Measurements from ENCODE around the gene KATNB1. TPM values are rescaled to one million over a fixed set of nuclear protein-coding genes. Genes with fewer than 3 reads are reported as not detected.

The KATNB1 gene
- total and polyA plus RNA-seq, 2 of the 8 experiments (the other 6 are each of a cell fraction or from before 2014, with no cell fraction given), result 50.2 to 60.4 TPM

- Histone ChIP-seq H3K4ac (replicated peaks; ENCODE audit: insufficient read length, low read depth, low read length) (no peak overlapping the region), H2AFZ (ENCODE audit: low read length) (no peak overlapping the region)
- POLR2A ChIA-PET (ENCODE audit: partially characterized antibody), result interaction anchor here (0.6 to 4.2 kb wide), 11 partner anchors 9 to 264 kb away, joined by 3 to 22 read pairs (median 3); partner anchors contain the start of genes USB1 and ZNF319
- TF ChIP-seq SIN3A (conservative IDR thresholded peaks at IDR 0.05 in 1 of 2, IDR thresholded peaks at IDR 0.05 in 1 of 2; ENCODE audit: low read depth in 1 of 2, low read length in 2 of 2) (0 out of 4 replicates have a peak, but pooled peaks of 1 of the 2 experiments have one; percentile 24), TAF1 (IDR thresholded peaks at IDR 0.05; ENCODE audit: low read depth, low read length) (0 out of 2 replicates have a peak, but pooled peaks have one; percentile 4), CTBP2 (IDR thresholded peaks at IDR 0.05; ENCODE audit: borderline replicate concordance, insufficient read depth, insufficient read length, low read length) (no peak), JUND (IDR thresholded peaks at IDR 0.05; ENCODE audit: low read length) (no peak), USF2 (IDR thresholded peaks at IDR 0.05; ENCODE audit: low read length) (peak; percentile 4; the same call in 1 of the 2 replicates)
Measured at GRCh38 chr16:57736419-57737351, 1.1 kb downstream of the KATNB1 start.

More at GRCh38 chr16:57736419-57737351, 1.1 kb downstream of the KATNB1 start:
- Histone ChIP-seq H3K79me1 (ENCODE audit: low read depth, low read length) (no peaks in the 10 kb centered on the region), H2BK120ac (replicated peaks; ENCODE audit: low read depth, low read length) (no peak overlapping the region), H3K14ac (ENCODE audit: insufficient read length) (no peak overlapping the region), H3K27ac (ENCODE audit: low read depth, low read length) (no peak overlapping the region), H2BK5ac (ENCODE audit: low read depth, low read length) (0 out of 2 replicates have a peak overlapping the region, but pooled peaks have one; percentile 52), H2BK15ac (ENCODE audit: low read length) (no peak overlapping the region), H3K9ac (replicated peaks in 1 of 4; ENCODE audit: extremely low read depth in 1 of 4, low read depth in 3 of 4, low read length in 3 of 4) (peak overlapping the region in 3 of 4 experiments; percentile 35 to 56 (median 38); a peak in 5 of 7 replicates), H3K4me2 (ENCODE audit: insufficient read depth in 1 of 2, low read depth in 2 of 2, low read length in 2 of 2) (peak overlapping the region; percentile 78 to 95), H3K23me2 (ENCODE audit: low read depth, low read length) (peaks cover 13% of the 10 kb centered on the region; the same call in 1 of the 2 replicates), H3K27me3 (replicated peaks in 1 of 4; ENCODE audit: control insufficient read depth in 3 of 4, extremely low read depth in 1 of 4, insufficient read depth in 3 of 4, low read length in 3 of 4) (no peaks in the 10 kb centered on the region), H4K8ac (ENCODE audit: extremely low read depth, insufficient read depth, low read length) (no peak overlapping the region; the same call in 1 of the 2 replicates), H3K18ac (ENCODE audit: extremely low read depth, low read length) (no peak overlapping the region; the same call in 1 of the 2 replicates), H3K4me3 (ENCODE audit: extremely low read depth in 1 of 4, insufficient read depth in 2 of 4, low read depth in 3 of 4, low read length in 4 of 4) (peak overlapping the region; percentile 68 to 87 (median 75)), H3K56ac (replicated peaks; ENCODE audit: insufficient read length, low read depth, low read length) (no peak overlapping the region), H4K5ac (ENCODE audit: insufficient read length, low read depth, low read length) (no peak overlapping the region), H2AK5ac (ENCODE audit: low read depth, low read length) (no peak overlapping the region), H3K23ac (ENCODE audit: insufficient read length) (no peak overlapping the region), H4K20me1 (replicated peaks in 1 of 2; ENCODE audit: control insufficient read depth in 1 of 2, insufficient read depth in 2 of 2, low read length in 2 of 2) (peaks cover 0 to 5% of the 10 kb centered on the region in 2 experiments), H3K4me1 (replicated peaks in 1 of 4; ENCODE audit: control insufficient read depth in 3 of 4, insufficient read depth in 4 of 4, low read length in 3 of 4) (peaks cover 0 to 15% (median 4%) of the 10 kb centered on the region in 4 experiments; a peak in 6 of 7 replicates), H2BK12ac (ENCODE audit: low read depth, low read length) (no peak overlapping the region), H3K36me3 (ENCODE audit: control insufficient read depth in 2 of 4, insufficient read depth in 4 of 4, low read length in 3 of 4) (peaks cover 0 to 5% (median 0%) of the 10 kb centered on the region in 4 experiments; a peak in 3 of 8 replicates), H4K91ac (replicated peaks; ENCODE audit: insufficient read length, low read length) (no peak overlapping the region), H3K79me2 (ENCODE audit: control insufficient read depth in 1 of 2, insufficient read depth in 2 of 2, low read length in 2 of 2) (no peaks in the 10 kb centered on the region; a peak in 1 of 4 replicates), H2BK20ac (ENCODE audit: low read length) (no peak overlapping the region), H3K9me3 (ENCODE audit: insufficient read depth in 2 of 2, low read depth in 1 of 2, low read length in 1 of 2) (no peaks in the 10 kb centered on the region; a peak in 1 of 4 replicates)
- FAIRE-seq, result no peak
- CTCF ChIA-PET (ENCODE audit: partially characterized antibody), result interaction anchor here (0.5 to 2.8 kb wide), 16 partner anchors 13 to 161 kb away, joined by 3 to 24 read pairs (median 3); partner anchors contain the start of gene KIFC3
- DNase-seq (ENCODE audit: low read depth in 1 of 2, low spot score in 2 of 2), result no peak
- 46% methylated on average over 23 of the region's 23 CpGs; no CpG with 5 or more reads in 1 of the 2 experiments for WGBS, 2 experiments (ENCODE audit: extremely low coverage in 1 of 2, insufficient coverage in 1 of 2, insufficient read length in 1 of 2, insufficient replicate concordance in 2 of 2, low coverage in 1 of 2, low lambda C conversion rate in 2 of 2, missing lambda C conversion rate in 1 of 2)

All from H1 (cell line).